ENCODE data around the gene LDB2. TPM values are rescaled to one million over a fixed set of nuclear protein-coding genes. Genes with fewer than 3 reads are reported as not detected.

The LDB2 gene
- total RNA-seq, 4 donors from 2014 or later, result 33.7 to 191 (median 43.5) TPM

GRCh38 chr4:16775411-16776154 is 122.9 kb downstream of the LDB2 start:
- no peak for ATAC-seq (ENCODE audit: low FRiP score)
- no peak for TF ChIP-seq CTCF (IDR thresholded peaks at IDR 0.05)
- no peak for DNase-seq (ENCODE audit: low spot score)

- DNase-seq (ENCODE audit: low spot score) (no peak), ATAC-seq (ENCODE audit: low FRiP score) (no peak)
- TF ChIP-seq CTCF (IDR thresholded peaks at IDR 0.05), result no peak
Measured at GRCh38 chr4:16772366-16772850, 126.0 kb downstream of the LDB2 start.

DNA sequence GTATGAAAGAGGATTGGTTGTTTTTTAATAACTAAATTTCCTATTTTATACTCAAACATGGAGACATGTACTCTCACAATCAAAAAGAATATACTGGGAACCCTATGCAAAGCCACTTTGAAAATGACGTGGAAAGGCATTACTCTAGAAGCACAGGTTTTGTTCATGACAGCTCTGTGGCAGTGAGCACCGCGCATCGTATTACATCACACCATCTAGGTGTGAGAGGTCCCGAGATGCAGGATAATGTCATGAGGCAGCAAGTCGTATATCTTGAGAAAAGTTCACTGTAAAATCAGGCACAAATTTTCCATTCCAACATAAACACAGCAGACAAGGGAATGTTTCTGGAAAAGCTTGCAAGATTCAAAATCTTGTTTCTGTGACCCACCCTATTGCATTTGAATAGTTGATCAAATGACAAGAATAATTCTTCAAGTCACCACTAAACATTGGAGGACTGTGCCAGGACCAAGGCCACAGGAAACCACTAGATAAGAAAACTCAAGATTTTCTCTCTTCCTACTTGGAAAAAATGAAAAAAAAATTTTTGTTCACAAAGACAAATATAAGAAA is 127.6 kb downstream of the LDB2 start:
- DNase-seq (ENCODE audit: low spot score), result no peak
- no peak for ATAC-seq (ENCODE audit: low FRiP score)
- no peak for TF ChIP-seq CTCF (IDR thresholded peaks at IDR 0.05)

GRCh38 chr4:16767861-16768260 is 130.6 kb downstream of the LDB2 start:
- DNase-seq (ENCODE audit: low spot score) (no peak), ATAC-seq (ENCODE audit: low FRiP score) (no peak)
- TF ChIP-seq CTCF (IDR thresholded peaks at IDR 0.05), result no peak

GRCh38 chr4:16767251-16767650 is 131.2 kb downstream of the LDB2 start:
- ATAC-seq (ENCODE audit: low FRiP score), result no peak

DNA sequence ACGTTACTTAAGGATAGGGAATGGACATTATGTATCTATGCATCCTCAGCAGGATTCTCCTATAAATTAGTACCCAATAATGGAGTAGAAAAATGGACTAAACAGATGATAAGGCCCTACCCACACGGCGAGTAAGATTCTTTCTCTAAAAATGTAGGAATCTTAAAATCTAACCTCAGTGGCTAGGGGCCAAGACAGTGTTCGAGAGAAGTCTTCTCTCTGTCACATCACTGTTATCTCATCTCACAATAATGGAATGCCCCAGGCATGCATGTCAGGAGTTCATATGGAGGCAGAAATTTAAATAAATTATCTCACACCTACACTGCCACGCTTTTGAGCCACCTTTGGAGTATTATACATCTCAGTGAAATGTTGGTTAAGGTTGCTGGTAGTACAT is 132.9 kb downstream of the LDB2 start:
- ATAC-seq (ENCODE audit: low FRiP score) (no peak), DNase-seq (ENCODE audit: low spot score) (no peak)
- TF ChIP-seq CTCF (IDR thresholded peaks at IDR 0.05), result no peak

More at GRCh38 chr4:16767251-16767650, 131.2 kb downstream of the LDB2 start:
- no peak for DNase-seq (ENCODE audit: low spot score)
- TF ChIP-seq CTCF (IDR thresholded peaks at IDR 0.05), result no peak

GRCh38 chr4:16764622-16765021 is 133.8 kb downstream of the LDB2 start:
- no peak for TF ChIP-seq CTCF (IDR thresholded peaks at IDR 0.05)
- ATAC-seq (ENCODE audit: low FRiP score) (no peak), DNase-seq (ENCODE audit: low spot score) (no peak)
